ENCODE results near the gene CACNB4. TPM values are rescaled to one million over a fixed set of nuclear protein-coding genes. Genes with fewer than 3 reads are reported as not detected.

CACNB4 gene
- total RNA-seq, 2 donors from 2014 or later, result 0.93 to 0.95 TPM

DNA sequence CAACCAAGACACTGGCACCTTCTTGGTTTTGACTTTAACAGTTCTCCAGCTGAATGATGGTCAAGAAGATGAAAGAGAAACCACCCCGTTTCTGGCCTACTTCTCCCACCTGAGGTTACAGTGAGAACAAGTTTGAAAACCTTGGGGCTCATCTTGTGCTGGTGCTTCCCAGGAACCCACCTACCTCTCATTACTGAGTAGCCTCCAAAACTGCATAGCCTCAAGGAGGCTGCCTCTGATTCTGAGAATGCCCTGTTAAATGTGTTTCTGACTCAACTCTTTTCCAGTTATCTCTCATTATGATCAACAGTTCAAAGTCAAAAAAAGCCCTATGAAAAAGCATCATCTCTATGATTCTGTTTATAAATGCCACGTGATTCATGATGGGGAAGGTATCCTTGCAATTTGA, 121.9 kb downstream of the CACNB4 start:
- no peaks in the 10 kb centered on the region for H3K9me3 Mint-ChIP-seq
- Histone ChIP-seq H3K9ac (ENCODE audit: extremely low read depth, low read length, poor library complexity, severe bottlenecking) (no peak overlapping the region), H3K27me3 (ENCODE audit: control insufficient read depth, insufficient read depth, low read length, poor library complexity, severe bottlenecking) (no peaks in the 10 kb centered on the region), H3K9me3 (ENCODE audit: control insufficient read depth, low read length) (no peaks in the 10 kb centered on the region), H3K36me3 (ENCODE audit: control insufficient read depth, insufficient read depth, low read length) (no peaks in the 10 kb centered on the region), H3K4me1 (ENCODE audit: control insufficient read depth, insufficient read depth, low read length) (no peaks in the 10 kb centered on the region), H3K4me3 (ENCODE audit: low read length) (no peak overlapping the region), H3K27ac (ENCODE audit: low read depth, low read length) (no peak overlapping the region)
- peaks cover 2% of the 10 kb centered on the region for H3K4me1 Mint-ChIP-seq
- H3K36me3 Mint-ChIP-seq (ENCODE audit: low read depth), result no peaks in the 10 kb centered on the region
- no peak overlapping the region for H3K4me3 Mint-ChIP-seq
- H3K27me3 Mint-ChIP-seq (ENCODE audit: insufficient read depth), result no peaks in the 10 kb centered on the region
- no peak for DNase-seq
- no peak overlapping the region for H3K27ac Mint-ChIP-seq
- 93 to 100% methylated on average over 1 to 2 of the region's 2 CpGs for WGBS, 2 experiments (ENCODE audit: insufficient coverage in 1 of 2, insufficient read length in 1 of 2)
- TF ChIP-seq, protein P1, sequence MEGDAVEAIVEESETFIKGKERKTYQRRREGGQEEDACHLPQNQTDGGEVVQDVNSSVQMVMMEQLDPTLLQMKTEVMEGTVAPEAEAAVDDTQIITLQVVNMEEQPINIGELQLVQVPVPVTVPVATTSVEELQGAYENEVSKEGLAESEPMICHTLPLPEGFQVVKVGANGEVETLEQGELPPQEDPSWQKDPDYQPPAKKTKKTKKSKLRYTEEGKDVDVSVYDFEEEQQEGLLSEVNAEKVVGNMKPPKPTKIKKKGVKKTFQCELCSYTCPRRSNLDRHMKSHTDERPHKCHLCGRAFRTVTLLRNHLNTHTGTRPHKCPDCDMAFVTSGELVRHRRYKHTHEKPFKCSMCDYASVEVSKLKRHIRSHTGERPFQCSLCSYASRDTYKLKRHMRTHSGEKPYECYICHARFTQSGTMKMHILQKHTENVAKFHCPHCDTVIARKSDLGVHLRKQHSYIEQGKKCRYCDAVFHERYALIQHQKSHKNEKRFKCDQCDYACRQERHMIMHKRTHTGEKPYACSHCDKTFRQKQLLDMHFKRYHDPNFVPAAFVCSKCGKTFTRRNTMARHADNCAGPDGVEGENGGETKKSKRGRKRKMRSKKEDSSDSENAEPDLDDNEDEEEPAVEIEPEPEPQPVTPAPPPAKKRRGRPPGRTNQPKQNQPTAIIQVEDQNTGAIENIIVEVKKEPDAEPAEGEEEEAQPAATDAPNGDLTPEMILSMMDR (conservative IDR thresholded peaks at IDR 0.05), result no peak

DNA sequence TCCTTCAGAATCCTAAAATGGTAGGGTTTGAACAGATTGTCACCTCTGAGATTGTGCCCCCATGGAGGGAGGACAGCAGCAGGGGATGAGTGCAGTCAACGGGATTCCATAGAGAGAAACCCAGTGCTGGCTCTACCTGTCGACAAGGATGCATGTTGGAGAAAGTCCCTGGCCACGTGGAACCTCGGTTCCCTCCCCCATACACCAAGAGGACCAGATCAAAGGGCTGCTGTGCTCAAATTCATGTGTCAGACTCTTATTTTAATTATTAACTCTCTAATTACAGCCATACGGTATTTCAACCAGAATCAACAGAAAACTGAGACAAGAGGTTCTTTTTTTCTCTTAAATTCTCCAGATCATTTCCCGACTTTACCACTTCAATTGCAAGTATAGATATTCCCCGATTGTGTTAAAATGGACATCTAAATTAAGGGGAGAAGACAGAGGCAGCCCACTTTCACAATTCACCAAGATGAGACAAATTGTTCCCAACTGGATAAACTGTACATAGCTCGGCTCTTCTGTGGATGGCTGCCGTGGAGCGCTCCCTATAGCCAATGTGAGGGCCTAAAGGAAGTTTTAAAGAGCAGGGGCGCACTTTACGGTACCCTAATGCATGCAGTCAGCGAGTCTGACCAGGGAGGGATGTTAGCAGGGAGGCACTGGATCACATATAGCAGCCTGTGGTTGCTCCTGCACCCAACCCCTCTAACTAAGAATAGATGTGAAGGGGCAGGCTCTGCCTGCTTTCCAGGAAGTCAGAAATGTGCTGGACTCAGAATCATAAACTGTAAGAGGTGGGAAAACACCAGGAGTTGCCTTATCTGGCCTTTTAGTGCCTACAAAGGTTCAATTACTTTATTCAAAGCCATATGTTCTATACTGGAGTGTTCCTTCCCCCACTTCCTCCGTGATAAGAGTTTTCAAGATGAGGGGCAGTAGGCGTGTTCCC, 123.1 kb downstream of the CACNB4 start:
- Mint-ChIP-seq H3K4me1 (peaks cover 2% of the 10 kb centered on the region), H3K36me3 (ENCODE audit: low read depth) (no peaks in the 10 kb centered on the region), H3K9me3 (no peaks in the 10 kb centered on the region), H3K27me3 (ENCODE audit: insufficient read depth) (no peaks in the 10 kb centered on the region), H3K4me3 (no peak overlapping the region), H3K27ac (no peak overlapping the region)
- DNase-seq, result no peak
- Histone ChIP-seq H3K4me3 (ENCODE audit: low read length) (no peak overlapping the region), H3K9ac (ENCODE audit: extremely low read depth, low read length, poor library complexity, severe bottlenecking) (no peak overlapping the region), H3K9me3 (ENCODE audit: control insufficient read depth, low read length) (no peaks in the 10 kb centered on the region), H3K27me3 (ENCODE audit: control insufficient read depth, insufficient read depth, low read length, poor library complexity, severe bottlenecking) (no peaks in the 10 kb centered on the region), H3K36me3 (ENCODE audit: control insufficient read depth, insufficient read depth, low read length) (no peaks in the 10 kb centered on the region), H3K4me1 (ENCODE audit: control insufficient read depth, insufficient read depth, low read length) (no peaks in the 10 kb centered on the region), H3K27ac (ENCODE audit: low read depth, low read length) (no peak overlapping the region)
- TF ChIP-seq, protein P1 (conservative IDR thresholded peaks at IDR 0.05), result no peak
- 83 to 87% methylated on average over 10 to 15 of the region's 15 CpGs for WGBS, 2 experiments (ENCODE audit: insufficient coverage in 1 of 2, insufficient read length in 1 of 2)

DNA sequence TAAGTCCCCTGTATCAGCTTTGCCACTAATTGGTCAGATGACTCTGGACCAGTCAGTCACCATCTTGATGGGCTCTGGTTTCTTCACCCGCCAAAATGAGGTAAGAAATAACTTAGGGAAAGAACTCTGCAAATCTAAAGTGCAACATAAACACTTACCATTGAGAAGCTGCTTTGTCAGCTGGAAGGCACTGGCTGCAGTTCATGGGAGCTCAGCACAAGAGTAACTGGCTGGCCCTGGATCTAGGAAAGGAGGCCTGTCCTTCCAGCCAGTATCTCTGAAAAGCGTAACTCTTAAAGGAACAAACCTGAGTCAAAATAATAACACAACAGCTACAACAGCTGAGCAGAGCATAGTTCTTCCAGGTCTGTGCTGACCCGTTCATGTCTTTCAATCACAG, 123.9 kb downstream of the CACNB4 start:
- H3K4me3 ChIP-seq (ENCODE audit: low read length), result no peak overlapping the region
- no peaks in the 10 kb centered on the region for H3K4me1 ChIP-seq (ENCODE audit: control insufficient read depth, insufficient read depth, low read length)
- Mint-ChIP-seq H3K36me3 (ENCODE audit: low read depth) (no peaks in the 10 kb centered on the region), H3K9me3 (no peaks in the 10 kb centered on the region), H3K4me3 (no peak overlapping the region), H3K4me1 (peaks cover 2% of the 10 kb centered on the region), H3K27ac (no peak overlapping the region), H3K27me3 (ENCODE audit: insufficient read depth) (no peaks in the 10 kb centered on the region)
- no peaks in the 10 kb centered on the region for H3K36me3 ChIP-seq (ENCODE audit: control insufficient read depth, insufficient read depth, low read length)
- no peaks in the 10 kb centered on the region for H3K9me3 ChIP-seq (ENCODE audit: control insufficient read depth, low read length)
- H3K27me3 ChIP-seq (ENCODE audit: control insufficient read depth, insufficient read depth, low read length, poor library complexity, severe bottlenecking), result no peaks in the 10 kb centered on the region
- 94 to 97% methylated on average over 3 of the region's 3 CpGs for WGBS, 2 experiments (ENCODE audit: insufficient coverage in 1 of 2, insufficient read length in 1 of 2)
- H3K27ac ChIP-seq (ENCODE audit: low read depth, low read length), result no peak overlapping the region
- no peak overlapping the region for H3K9ac ChIP-seq (ENCODE audit: extremely low read depth, low read length, poor library complexity, severe bottlenecking)
- TF ChIP-seq, protein P1 (conservative IDR thresholded peaks at IDR 0.05), result no peak
- no peak for DNase-seq

Measured in endodermal cell (in vitro differentiated cells).